C4-2B (cell line): ENCODE measurements around the gene SMG7.

Experiments
- CTCF ChIP-seq: fragments of 450-650 bp; conservative IDR thresholded peaks from 2 replicates; pipeline ENCODE4 v1.5.1; 2017; ENCODE audit warnings: mild to moderate bottlenecking
- ZFX ChIP-seq: fragments of 450-650 bp; IDR thresholded peaks from 2 replicates; pipeline ENCODE4 v1.6.1; 2017

GRCh38 chr1:183551924-183552323 is 79.6 kb downstream of the SMG7 start:
- TF ChIP-seq CTCF (no peak), ZFX (no peak)
